Activated CD4-positive, alpha-beta T cell treated with anti-CD3 and anti-CD28 coated beads, Interleukin-2, amount 50 U/mL, for 24 hours (primary cell): ENCODE measurements around the gene RAB4B.
"Not testable (repeated sequence)": the region's sequence is repeated elsewhere in the genome, so short reads cannot be mapped to it uniquely, and the experiment has no call there.

Experiments used
- DNase-seq, 2 donors: peaks; one replicate each; pipeline ENCODE4 v3.0.0-alpha.2; 2020; ENCODE audit warnings: low read depth in 1 of 2, low spot score in 1 of 2

The RAB4B gene

GRCh38 chr19:40776932-40777644, 959 bp upstream of the RAB4B start:
- peak; percentile 71 to 89 for DNase-seq

- no peak for DNase-seq
Measured at GRCh38 chr19:40777645-40777936, 456 bp upstream of the RAB4B start.

- DNase-seq, result no peak
Measured at GRCh38 chr19:40778706-40779284, 748 bp downstream of the RAB4B start.

- no peak for DNase-seq
Measured at GRCh38 chr19:40780582-40780981, 2.5 kb downstream of the RAB4B start.

GRCh38 chr19:40781140-40781539, 3.1 kb downstream of the RAB4B start:
- DNase-seq, result no peak

GRCh38 chr19:40783711-40784110, 5.7 kb downstream of the RAB4B start:
- DNase-seq, result no peak

GRCh38 chr19:40784146-40784545, 6.1 kb downstream of the RAB4B start:
- DNase-seq, result not testable (repeated sequence)

GRCh38 chr19:40785526-40785925, 7.5 kb downstream of the RAB4B start:
- DNase-seq, result no peak

- DNase-seq, result no peak
Measured at GRCh38 chr19:40786060-40787037, 8.3 kb downstream of the RAB4B start.

GRCh38 chr19:40791349-40791748, 13.3 kb downstream of the RAB4B start:
- no peak for DNase-seq

GRCh38 chr19:40791996-40792395, 13.9 kb downstream of the RAB4B start:
- DNase-seq, result no peak

- DNase-seq, result no peak
Measured at GRCh38 chr19:40797166-40797962, 19.3 kb downstream of the RAB4B start.

- DNase-seq, result peak in 1 of 2 donors; percentile 58
Measured at GRCh38 chr19:40797963-40798682, 20.1 kb downstream of the RAB4B start.

GRCh38 chr19:40798683-40799557, 20.9 kb downstream of the RAB4B start, which contains the start of gene EGLN2:
Gene EGLN2, plus strand, starts transcription at chr19:40799191. Its CDS starts 1,382 bp downstream, at chr19:40800573.
- DNase-seq, result peak; percentile 99 to 100

GRCh38 chr19:40799558-40800338, 21.7 kb downstream of the RAB4B start:
- no peak for DNase-seq

GRCh38 chr19:40800339-40800996, 22.4 kb downstream of the RAB4B start:
- DNase-seq, result no peak

- DNase-seq, result no peak
Measured at GRCh38 chr19:40800997-40801377, 22.9 kb downstream of the RAB4B start.
